ENCODE results near the gene NEGR1.

NEGR1 gene

DNA sequence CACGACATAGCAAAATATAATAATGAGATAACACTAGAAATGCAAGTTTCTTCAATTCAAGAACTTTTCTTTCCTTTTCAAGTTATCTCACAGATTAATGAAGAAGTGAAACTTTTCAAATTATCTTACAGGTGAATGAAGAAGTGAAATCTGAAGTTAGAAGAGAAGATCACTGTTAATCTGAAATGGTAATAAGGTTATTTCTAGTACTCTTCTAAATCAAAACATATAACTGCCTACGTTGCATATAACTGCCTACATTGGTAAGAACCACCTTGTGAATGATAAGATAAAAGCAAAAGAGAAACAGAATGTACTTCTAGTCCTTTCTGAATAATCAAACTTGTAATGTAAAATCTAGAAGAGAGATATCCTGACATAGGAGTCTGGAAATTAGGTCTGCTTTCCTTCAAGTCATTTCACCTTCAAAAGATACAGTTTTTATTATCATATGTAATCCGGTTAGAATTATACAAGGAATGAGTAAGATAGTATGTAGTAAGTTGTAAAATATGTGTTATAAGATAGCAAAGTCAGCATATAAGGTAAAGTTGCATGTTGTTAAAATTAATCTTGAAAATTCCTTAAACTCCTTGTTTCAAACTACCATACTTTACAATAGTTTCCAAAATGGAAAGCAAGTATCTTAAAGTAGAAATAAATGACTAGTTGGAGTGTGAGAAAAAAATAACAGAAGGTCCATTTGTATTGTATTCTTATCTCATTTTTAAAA lies 679.1 kb downstream of the NEGR1 start:
- DNase-seq: no peak

DNA sequence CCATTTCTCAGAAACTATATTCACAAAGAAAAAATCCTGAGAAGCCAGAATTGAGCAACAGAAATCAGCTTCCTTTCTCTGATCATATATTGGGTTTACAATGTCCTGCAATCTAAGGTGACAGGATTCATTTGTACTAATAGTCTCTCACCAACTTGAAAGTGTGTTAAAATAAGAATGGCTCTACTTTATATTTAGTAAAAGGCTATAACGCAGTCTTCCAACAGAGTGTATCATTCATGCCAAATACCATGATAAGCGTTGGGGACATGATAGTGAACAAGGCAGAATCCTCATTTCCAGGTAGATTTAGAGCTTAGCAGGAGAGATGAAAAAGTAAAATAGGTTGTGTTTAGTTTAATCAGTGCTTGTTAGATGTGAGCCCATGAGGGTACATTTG lies 682.3 kb downstream of the NEGR1 start:
- no peak for DNase-seq

DNA sequence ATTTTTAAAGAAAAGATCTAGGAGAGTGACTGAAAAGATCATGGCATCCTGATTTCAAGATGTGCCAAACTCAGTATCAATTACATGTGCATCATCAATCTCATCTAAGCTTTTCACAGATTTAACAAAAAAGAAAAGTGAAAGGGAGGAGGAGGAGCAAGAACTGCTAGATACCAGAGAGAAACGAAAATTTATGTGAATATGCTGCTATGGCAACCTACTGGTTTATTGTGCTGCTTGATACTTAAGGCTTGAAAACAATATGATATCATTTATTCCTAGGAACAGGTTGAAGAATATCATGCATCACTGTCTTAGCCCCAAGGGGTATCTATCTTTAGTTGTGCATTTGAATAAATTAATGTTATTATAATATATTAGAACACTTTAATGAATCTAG lies 683.0 kb downstream of the NEGR1 start:
- no peak for DNase-seq

DNA sequence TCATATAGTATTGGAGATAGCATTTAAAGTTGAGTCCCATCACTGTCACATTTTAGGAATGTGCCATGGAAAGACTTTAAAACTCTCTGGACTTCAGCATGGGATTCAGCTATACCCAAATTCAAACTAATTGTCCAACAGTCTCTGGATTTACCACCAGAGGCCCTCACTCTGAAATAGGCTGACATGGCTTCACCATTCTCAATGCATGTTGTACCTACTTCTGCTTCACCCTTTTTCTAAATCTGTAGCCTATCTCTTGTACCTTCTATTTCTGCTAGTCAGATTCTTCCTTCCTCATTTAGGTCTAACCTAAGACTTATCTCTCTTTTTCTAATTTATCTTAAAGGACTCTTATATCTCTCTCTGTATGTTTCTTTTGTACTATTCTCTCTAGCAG lies 688.8 kb downstream of the NEGR1 start:
- DNase-seq: no peak

DNA sequence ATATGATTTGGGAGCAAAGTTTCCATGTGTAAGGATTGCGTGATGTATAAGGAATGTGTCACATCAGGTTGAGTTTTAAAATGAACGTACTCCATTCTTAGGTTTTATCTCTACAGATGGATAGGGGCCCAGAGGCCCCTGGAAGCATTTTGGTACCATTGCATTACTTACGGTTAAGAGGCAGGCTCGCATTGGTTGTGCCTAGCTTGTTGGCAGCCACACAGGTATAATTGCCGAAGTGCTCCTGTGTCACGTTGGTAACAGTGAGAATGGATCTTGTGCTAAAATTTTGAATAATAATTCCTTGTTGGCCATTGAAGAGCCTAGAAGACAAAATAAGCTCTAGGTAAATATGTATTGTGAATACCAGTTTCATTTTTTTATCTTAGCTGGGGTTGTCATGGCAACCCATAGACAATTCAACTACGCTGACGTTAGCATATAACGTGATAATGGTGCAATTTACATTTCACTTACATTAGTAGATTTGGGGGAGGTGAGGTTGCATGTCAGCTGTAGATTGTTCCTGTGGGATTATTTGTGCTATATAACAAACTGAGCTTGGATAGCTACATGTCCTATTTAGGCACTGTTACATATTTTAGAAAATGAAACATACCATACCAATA lies 689.6 kb downstream of the NEGR1 start:
- DNase-seq: no peak

DNA sequence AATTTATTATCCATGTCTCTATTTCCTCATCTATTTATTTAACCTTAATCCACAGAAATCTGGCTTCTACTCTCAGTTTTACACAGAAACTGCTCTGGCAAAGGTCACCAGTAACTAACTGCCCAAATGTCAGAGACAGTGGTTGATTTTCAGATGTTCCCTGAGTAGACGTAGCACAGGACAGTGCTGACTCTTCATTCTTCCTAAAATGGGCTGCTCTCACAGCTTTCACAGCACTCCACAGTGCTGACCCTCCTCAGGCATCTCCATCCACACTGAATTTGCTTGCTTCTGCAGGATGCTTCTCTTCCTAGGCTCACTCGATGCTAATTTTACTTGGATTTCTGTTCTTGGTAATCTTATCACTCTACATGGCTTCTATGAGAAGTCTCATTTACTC lies 693.3 kb downstream of the NEGR1 start:
- no peak for DNase-seq

DNA sequence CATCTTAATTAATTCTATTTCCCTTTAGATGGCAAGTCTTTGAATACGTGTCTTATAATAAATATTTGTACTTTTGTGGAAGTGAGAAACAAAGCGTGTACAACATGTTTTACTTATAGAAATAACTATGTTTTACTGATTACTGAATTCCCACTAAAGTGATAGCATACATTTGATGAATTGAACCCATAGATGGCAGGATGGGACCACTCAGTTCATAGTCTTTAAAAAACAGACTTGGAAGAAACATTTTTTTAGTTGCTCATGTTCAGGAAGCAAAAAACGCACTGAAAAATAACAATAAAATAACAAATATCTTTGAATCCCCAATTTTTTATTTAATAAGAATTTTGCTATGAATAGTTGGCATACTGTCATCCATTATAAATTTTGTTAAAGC lies 694.4 kb downstream of the NEGR1 start:
- DNase-seq: peak; percentile 25

DNA sequence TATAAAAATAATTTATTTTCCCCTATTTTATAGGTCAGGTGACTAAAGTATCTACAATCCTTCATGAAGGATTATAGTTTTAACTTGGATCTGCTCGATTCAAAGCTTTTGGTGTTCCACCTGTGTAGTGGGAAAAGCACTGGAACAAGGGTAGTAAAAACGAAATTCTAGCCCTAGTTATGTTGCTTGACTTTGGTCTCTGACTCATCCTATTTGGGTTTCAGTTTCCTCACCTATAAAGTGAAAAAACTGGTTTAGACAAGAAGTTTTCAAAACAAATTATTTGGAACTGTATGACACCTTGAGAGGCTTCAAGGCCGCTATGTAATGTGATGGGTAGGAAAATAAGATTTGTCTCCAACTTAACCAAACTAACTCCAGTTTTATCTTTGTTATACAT lies 696.3 kb downstream of the NEGR1 start:
- DNase-seq: no peak

DNA sequence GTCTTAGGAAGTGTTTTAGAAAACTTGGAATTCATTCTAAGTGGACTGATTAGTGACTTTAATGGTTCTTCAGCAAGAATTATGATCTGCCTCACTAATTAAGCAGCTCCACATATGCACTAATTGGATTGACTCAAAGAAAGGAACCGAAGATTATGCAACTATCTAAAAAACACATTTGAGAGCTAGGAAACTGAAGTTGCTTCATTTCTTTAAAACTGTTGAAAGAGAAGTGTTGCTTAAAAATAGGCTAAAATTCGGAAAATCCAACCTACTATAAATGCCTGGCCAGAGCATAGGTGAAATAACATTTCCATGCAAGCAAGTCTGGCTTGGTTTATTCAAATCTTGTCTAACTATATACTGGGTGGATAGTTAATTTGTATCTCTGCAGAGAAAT lies 698.6 kb downstream of the NEGR1 start:
- no peak for DNase-seq

DNA sequence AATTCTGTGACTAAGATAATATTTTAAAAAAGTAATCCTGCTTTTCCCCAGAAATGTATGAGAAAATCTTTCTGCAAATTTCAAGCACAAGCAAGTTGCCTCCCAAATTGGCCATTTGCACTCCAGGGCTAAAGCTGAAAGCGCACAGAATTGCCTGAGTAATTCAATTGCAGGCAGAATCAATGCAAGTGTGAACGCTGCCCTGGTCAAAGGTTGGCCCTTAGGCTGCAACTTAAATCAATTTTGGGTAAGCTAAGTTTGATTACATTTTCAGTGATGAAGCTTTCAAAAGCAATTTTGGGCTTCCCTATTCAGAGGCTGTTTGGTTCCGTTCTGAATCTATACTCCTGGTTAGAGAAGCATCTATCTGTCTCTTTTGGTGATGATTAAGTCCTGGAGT lies 699.7 kb downstream of the NEGR1 start:
- DNase-seq: no peak

DNA sequence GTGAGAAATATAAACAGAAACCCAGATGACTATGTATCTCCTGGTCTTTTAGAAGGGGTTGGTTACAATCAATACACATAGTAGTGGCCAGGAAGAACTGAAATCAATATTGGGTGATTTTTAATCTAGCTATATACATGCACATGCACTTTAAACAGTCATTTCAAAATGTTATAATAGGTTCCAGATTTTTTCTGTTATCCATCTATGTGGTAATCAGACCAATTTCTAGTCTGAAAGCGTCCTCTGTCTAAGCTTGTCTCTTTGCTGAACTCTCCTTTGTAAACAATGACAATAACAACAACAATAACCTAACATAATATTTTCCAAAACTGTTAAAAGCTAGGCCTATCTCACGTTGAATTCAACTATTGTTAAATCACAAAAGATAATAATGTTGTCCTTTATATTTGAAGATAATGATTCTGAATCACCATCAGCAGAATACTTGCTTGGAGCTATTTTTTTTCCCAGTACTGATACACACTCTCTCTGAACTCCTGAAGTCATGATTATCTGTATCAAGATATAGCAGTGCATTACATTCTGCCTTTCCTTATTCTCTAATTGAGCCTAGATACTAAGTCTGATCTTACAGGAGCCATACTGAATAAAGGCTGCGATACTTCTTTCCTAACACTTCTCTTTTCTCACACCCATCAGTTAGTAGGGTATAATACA lies 704.7 kb downstream of the NEGR1 start:
- no peak for DNase-seq

DNA sequence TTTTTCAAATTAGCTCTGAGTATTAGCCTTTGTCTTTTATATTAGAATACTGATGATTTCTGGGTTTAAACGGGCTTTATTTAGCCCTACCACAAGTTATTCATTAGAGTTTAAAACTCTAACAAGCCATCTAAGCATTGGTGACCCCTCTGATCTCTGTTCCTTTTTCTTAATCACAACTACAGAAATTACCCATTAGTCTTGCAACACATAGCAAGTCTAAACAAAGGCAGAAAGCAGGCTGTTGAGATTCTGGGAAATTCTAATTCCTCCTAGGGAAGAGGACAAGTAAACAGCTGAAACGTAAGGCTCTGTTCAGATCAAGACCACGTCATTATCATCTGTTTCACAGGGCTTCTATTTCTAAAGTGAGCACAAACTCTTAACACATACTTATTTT lies 710.3 kb downstream of the NEGR1 start:
- DNase-seq: no peak

DNA sequence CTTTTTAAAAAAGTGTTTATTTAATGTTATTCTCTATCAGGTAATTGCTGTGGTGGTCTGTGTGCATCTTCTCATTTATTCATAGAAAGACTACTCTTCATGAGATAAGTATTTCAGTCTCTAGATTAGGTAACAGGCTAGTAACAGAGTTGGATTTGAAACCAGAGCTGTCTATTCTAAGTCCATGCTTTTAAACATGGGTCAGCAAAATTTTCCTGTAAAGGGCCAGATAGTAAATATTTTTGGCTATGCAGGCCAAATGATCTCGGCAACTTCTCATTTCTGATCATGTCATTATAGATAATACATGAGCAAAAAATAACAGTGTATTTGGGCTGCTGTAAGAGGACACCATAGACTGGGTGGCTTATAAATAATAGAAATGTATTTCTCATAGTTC lies 715.9 kb downstream of the NEGR1 start:
- no peak for DNase-seq

DNA sequence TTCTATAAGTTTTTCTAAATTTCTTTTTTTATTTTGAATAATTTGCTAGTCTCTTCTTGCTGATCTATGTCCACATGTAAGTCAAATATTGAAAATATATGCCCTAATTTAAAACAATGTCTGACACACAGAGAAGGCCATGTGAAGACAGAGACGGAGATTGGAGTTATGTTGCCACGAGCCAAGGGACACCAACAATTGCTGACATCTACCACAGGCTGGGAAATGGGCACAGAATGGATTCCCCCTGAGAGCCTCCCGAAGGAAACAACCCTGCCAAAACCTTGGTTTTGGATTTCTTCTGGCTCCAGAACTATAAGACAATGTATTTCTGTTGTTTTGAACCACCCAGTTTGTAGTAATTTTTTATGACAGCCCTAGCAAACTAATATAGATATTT lies 716.5 kb downstream of the NEGR1 start:
- DNase-seq: no peak

DNA sequence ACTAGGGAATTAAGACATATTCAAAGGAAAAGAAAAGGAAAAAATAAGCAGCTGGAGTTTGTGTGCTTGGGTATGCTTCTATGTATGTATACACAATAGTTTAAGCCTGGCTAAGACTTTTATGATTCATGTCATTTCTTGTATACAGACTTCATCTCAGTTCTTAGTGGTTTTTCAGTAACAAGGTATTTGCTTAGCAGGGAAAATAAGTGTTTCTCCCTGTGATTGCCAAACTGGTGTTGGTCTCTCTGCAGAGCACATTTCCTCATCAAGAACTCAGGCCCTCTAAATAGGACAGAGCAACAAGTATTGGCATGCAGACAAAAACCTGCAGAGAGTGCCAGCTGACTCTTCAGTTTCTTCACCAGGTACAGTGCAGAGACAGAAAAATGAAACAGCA lies 717.1 kb downstream of the NEGR1 start:
- no peak for DNase-seq

DNA sequence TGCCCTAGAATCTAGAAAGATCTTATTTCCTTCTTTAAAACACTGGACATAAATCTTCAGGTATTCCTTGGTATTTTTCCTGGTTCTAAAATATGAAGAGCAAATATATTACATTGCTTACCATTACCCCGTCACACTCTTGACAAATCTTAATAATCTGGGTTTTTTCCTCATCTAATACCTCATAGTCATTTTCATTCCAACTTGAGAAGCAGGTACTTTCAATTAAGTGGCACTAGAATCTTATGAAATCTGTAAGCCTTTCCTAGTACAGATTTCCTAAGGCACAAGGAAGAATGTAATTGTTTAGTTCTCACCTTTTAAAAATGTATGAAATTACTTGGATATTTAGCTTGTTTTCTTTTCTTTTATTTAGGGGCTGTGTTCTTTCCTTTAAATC lies 720.0 kb downstream of the NEGR1 start:
- DNase-seq: no peak

DNA sequence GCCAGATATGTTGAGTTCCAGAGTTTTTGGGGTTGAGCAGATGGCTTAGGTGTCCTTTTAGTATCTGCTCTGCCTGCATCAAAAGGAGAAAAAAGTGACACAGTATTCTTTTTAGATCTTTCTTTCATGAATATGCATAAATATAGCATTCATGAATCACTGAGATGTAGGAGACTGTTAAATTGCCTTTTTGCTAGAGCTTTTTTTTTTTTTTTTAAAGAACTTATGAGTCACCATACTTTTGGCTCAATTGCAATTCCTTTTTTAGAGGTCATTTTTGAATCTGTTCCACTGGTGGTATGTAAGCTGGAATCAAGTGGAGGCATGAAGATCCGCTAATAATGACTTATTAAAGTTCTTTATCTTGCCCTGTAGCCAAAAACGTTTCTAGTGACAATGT lies 720.6 kb downstream of the NEGR1 start:
- no peak for DNase-seq

DNA sequence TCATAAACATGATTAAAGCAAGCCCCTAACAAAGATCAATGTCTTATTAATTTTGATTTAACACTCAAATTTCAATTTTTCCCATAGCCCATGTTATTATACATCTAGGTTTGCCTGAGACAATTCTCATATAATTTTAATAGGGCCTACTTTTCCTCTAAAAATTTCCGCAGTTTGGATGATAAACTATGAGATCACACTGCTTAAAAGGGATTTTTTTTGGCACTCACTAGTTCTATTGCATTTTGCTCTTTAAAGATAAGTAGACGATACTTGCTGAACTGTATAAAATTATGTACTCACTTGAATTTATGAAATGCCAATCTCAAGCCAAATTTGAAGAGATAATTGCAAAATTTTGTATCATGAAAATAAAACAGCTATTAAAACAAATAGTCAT lies 721.1 kb downstream of the NEGR1 start:
- no peak for DNase-seq

DNA sequence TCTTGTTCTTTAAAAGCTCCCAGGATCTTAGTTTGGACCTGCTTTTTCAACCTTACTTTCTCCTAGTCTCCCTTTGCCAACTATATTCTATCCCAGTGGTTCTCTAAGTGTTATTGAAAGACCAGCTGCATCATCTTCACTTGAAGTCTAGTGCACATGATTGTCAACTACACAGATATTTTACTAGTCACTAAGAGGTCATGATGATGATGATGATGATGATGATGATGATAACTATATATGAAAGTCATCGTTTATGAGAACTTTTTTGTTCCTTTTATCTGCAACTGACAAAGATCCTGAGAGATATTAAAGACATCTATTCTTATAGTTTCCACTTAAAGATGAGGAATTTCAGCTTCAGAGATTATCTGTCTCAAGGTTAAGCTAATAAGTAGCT lies 722.5 kb downstream of the NEGR1 start:
- DNase-seq: no peak

DNA sequence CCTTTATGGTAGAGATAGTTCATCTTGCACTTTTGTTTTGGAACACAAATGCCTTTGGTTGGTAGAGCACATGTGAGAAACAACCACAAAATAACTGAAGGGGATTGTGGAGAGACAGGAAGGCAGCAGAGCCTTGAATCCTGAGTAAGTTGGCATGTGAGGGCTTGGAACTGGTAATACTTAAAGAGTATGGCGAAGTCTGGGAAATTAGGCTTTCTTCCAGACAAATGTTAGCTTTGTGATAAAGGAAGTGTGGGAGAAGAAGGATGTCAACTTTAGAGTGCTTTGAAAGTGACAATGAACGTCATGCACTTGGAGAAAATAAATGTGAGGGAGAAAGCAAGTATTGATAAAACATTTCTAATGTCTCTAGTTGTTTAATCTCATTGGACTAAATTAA lies 725.2 kb downstream of the NEGR1 start:
- no peak for DNase-seq

DNA sequence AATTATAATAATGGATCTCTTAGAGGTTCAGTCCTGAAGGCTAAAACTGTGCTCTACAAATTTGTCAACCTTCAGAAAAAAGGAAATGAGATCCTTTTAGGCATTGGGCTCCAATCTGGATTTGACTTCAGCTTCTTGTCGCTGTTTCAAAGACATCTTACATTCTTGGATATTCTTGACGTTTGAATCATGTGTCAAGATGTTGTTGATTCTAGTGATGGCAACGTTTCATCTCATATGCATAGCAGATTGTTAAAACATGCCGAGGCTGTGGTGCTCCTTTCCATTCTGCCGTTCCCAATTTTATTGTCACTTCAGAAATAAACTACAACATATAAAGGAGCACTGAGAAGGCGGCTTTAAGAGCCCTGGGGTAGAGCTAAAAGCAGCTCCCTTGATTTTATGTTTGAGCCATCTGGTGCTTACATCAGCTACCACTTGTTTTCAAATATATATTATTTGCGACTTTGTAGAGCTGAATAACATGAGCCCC lies 733.9 kb downstream of the NEGR1 start:
- no peak for DNase-seq

DNA sequence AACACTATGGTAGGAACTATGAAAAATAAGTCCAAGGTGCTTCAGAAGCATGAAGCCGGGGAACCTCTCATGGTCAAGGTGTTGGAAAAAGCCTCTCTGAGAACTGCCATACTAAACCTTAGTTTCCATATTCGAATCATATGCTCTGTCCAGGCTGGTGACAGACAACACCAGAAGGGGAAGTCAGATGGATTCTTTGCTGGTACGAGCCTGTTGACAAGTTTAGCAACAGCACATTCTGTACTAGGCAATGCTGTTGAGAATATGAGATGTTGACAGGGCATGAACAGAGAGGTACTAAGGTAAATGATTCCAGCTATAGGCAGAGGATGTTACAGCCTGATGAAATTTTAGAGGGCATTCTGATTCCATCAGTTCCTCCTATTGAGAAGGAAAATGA lies 740.2 kb downstream of the NEGR1 start:
- no peak for DNase-seq

DNA sequence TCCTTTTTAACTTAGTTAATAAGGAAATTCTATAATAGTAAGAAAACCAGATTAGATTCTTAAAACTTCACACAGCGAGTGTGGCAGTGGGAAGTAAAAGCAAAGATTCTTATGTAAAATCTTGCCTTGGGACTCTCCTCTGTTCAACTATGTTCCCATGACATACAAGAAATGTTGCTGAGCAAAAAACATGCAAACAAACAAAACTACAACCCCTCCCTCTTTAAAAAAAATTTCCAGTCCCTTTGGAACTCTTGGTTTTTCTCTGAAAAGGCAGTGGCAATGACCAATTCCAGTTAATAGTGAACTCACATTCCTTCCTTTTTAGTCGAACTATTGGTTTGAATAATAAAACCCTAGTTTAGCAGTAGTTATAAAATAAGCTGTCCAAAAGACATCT lies 748.4 kb downstream of the NEGR1 start:
- no peak for DNase-seq

DNA sequence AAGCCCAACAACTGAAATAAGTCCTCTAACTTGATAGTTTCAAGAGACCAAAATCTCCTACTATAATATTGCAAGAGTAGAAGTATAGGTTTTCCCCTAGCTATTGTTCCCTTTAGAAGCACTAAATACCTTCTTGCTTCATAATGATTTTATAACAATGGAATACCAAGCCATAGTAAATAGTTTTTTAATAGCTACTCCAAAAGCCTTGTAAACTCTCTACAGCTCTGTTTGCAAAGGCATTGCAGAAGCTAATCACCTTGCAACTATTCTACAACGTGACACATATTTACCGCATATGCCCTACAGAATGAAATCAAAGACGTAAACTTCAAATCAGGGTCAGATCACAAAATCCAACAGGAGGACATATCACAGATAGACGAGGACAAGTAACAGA lies 750.0 kb downstream of the NEGR1 start:
- DNase-seq: no peak

Measured in NCI-H2171 (cell line).